GM12878 (cell line): ENCODE data around the gene PKP4. TPM values are rescaled to one million over a fixed set of nuclear protein-coding genes. Genes with fewer than 3 reads are reported as not detected.

ENCODE experiments used
- ATAC-seq: fragments of 200-7000 bp; cut with Tn5 transposase; 3 replicates; pipeline ENCODE4 v1.9.1; 2020; ENCODE audit warnings: mild to moderate bottlenecking, moderate library complexity
- BruUV-seq: library from RNA; stranded (reverse); fragments of 400-500 nt; replicated peaks from 2 replicates; lab custom pipeline; 2021; lab: Mats Ljungman, UMichigan
- CTCF ChIA-PET: fragments of 300-600 bp; sonication (Branson Sonifier 250); formaldehyde crosslinking; extraction: SDS; loops from one replicate; lab custom pipeline; 2021; ENCODE audit warnings: inconsistent platforms; lab: Yijun Ruan, JAX
- POLR2A ChIA-PET: fragments of 350-600 bp; formaldehyde crosslinking; extraction: SDS; loops from one replicate; lab custom pipeline; 2021; ENCODE audit warnings: inconsistent platforms; lab: Charles Lee
- RAD21 ChIA-PET: fragments of 300-600 bp; sonication (Branson Sonifier 250); formaldehyde crosslinking; loops from one replicate; lab custom pipeline; 2023; ENCODE audit warnings: antibody characterized with exemption; ENCODE audit not compliant: unreplicated experiment; lab: Charles Lee
- SMC1A ChIA-PET: fragments of 300-600 bp; sonication (Branson Sonifier 250); formaldehyde crosslinking; loops from one replicate; lab custom pipeline; 2023; ENCODE audit not compliant: unreplicated experiment, uncharacterized antibody; lab: Charles Lee
- DNase-seq: peaks from one replicate; pipeline ENCODE4 v3.0.0-alpha.2; 2011; ENCODE audit warnings: low read depth, low spot score
- FAIRE-seq: peaks from 3 replicates; lab custom pipeline; 2011; peaks lifted over from hg19 to GRCh38; lab: Jason Lieb, UNC
- H2AFZ ChIP-seq: 2 replicates; pipeline ENCODE4 v1.6.0; 2011; ENCODE audit warnings: low read depth, low read length, control low read depth; ENCODE audit not compliant: control insufficient read depth
- H3K27ac ChIP-seq: 2 replicates; pipeline ENCODE4 v1.5.1; 2011; ENCODE audit warnings: control low read depth; ENCODE audit not compliant: control insufficient read depth, insufficient read depth
- H3K27me3 ChIP-seq, 2 experiments: replicated peaks in 1 of 2; 2 replicates each; pipeline versions ENCODE4 v1.6.0 to v1.6.1; 2011; ENCODE audit warnings: low read length in 1 of 2; ENCODE audit not compliant: control insufficient read depth in 2 of 2, insufficient read depth in 2 of 2
- H3K36me3 ChIP-seq, 2 experiments: 2 replicates each; pipeline ENCODE4 v1.5.1; 2011; ENCODE audit warnings: low read length in 1 of 2; ENCODE audit not compliant: control insufficient read depth in 2 of 2, insufficient read depth in 2 of 2
- H3K4me1 ChIP-seq: 2 replicates; pipeline ENCODE4 v1.6.1; 2011; ENCODE audit warnings: mild to moderate bottlenecking, low read length, moderate library complexity, mixed read lengths; ENCODE audit not compliant: control insufficient read depth, insufficient read depth
- H3K4me2 ChIP-seq: 2 replicates; pipeline ENCODE4 v1.6.0; 2011; ENCODE audit warnings: control low read depth; ENCODE audit not compliant: control insufficient read depth, insufficient read depth
- H3K4me3 ChIP-seq: fragments of 200-600 bp; sonication (generic); 2 replicates; pipeline ENCODE4 v1.5.1; 2016
- H3K79me2 ChIP-seq: 2 replicates; pipeline ENCODE4 v1.6.0; 2011; ENCODE audit warnings: low read length; ENCODE audit not compliant: control insufficient read depth, insufficient read depth
- H3K9ac ChIP-seq: 2 replicates; pipeline ENCODE4 v1.8.0; 2011; ENCODE audit warnings: low read length, control low read depth, mixed read lengths; ENCODE audit not compliant: control insufficient read depth, insufficient read depth
- H3K9me3 ChIP-seq: replicated peaks from 3 replicates; pipeline ENCODE4 v1.5.1; 2011; ENCODE audit warnings: mild to moderate bottlenecking, low read length; ENCODE audit not compliant: control insufficient read depth, insufficient read depth
- H4K20me1 ChIP-seq: 2 replicates; pipeline ENCODE4 v1.6.0; 2011; ENCODE audit not compliant: control insufficient read depth, insufficient read depth
- NFIC ChIP-seq: IDR thresholded peaks from 2 replicates; pipeline ENCODE4 v1.6.1; 2012; ENCODE audit warnings: low read depth, mild to moderate bottlenecking, inconsistent platforms, low read length, moderate library complexity
- PAX5 ChIP-seq: IDR thresholded peaks from 2 replicates; pipeline ENCODE4 v1.6.1; 2011; ENCODE audit warnings: low read depth, low read length, borderline replicate concordance
- PAX8 ChIP-seq: fragments of 450-650 bp; IDR thresholded peaks from 2 replicates; pipeline ENCODE4 v1.6.1; 2017; ENCODE audit warnings: mild to moderate bottlenecking, moderate library complexity
- PBX3 ChIP-seq: IDR thresholded peaks from 2 replicates; pipeline ENCODE4 v1.6.1; 2011; ENCODE audit warnings: mild to moderate bottlenecking, low read depth, low read length, moderate library complexity; ENCODE audit not compliant: insufficient replicate concordance
- RELA ChIP-seq: fragments of 450-650 bp; IDR thresholded peaks from 2 replicates; pipeline ENCODE4 v1.8.0; 2014; ENCODE audit warnings: borderline replicate concordance; ENCODE audit not compliant: partially characterized antibody
- RELB ChIP-seq: fragments of 450-650 bp; IDR thresholded peaks from 2 replicates; pipeline ENCODE4 v1.6.1; 2017; ENCODE audit warnings: low read depth, mild to moderate bottlenecking, moderate library complexity
- RFX5 ChIP-seq: IDR thresholded peaks from 2 replicates; pipeline ENCODE4 v1.6.1; 2011; ENCODE audit warnings: low read depth, low read length, improper control_type of control experiment
- TCF12 ChIP-seq: IDR thresholded peaks from 2 replicates; pipeline ENCODE4 v1.6.1; 2011; ENCODE audit warnings: low read depth, mild to moderate bottlenecking, low read length
- WRNIP1 ChIP-seq: IDR thresholded peaks from 2 replicates; pipeline ENCODE4 v1.6.1; 2011; ENCODE audit warnings: low read depth, low read length, improper control_type of control experiment, borderline replicate concordance
- ZNF274 ChIP-seq: IDR thresholded peaks from one replicate; pipeline ENCODE4 v1.8.0; 2011; ENCODE audit not compliant: insufficient read length, insufficient read depth
- WGBS: methylation state at CpG from one replicate; pipeline ENCODE4 v1.1.6; 2016; ENCODE audit warnings: low lambda C conversion rate; ENCODE audit not compliant: insufficient replicate concordance, insufficient coverage; ENCODE audit errors: missing lambda C conversion rate; 5-methylcytosine and 5-hydroxymethylcytosine counted together
- in situ Hi-C: fragments of 300-500 bp; cut with MboI; formaldehyde crosslinking; loops from 9 replicates; pipeline ENCODE4 v1.14.3; 2018; ENCODE audit warnings: mixed read lengths
- intact Hi-C: fragments of 100-400 bp; cut with micrococcal nuclease; formaldehyde crosslinking; loops from one replicate; pipeline ENCODE4 v1.14.2; 2022; ENCODE audit not compliant: unreplicated experiment
- polyA plus RNA-seq, 11 experiments: library from polyadenylated mRNA; depleted of rRNA in 4 of 11; unstranded in 6 of 11; stranded (reverse) in 5 of 11; fragments of >200 nt; fragmentation: Nextera tagmentation in 4 of 11; fragmentation: Illumina TruSeq in 1 of 11; extraction: Ambion mirVana in 4 of 11; extraction: Trizol in 1 of 11; gene quantifications; 1 replicate in 1 of 11; 2 replicates in 10 of 11; pipeline versions ENCODE4 v1.2.1 to v1.2.3, GENCODE V29; 2011 to 2016; ENCODE audit warnings: inconsistent platforms in 2 of 11, missing spikeins in 2 of 11, low read depth in 1 of 11
- total RNA-seq, 4 experiments: library from RNA; depleted of rRNA in 3 of 4; stranded (reverse); fragments of >200 nt in 3 of 4; fragmentation: Illumina TruSeq in 1 of 4; extraction: Trizol in 1 of 4; gene quantifications; 2 replicates each; pipeline versions ENCODE4 v1.2.1 to v1.2.3, GENCODE V29; 2013 to 2021

The PKP4 gene
- total and polyA plus RNA-seq, 10 of the 15 experiments (the other 5 are each of a cell fraction or from before 2014, with no cell fraction given): 4.8 to 35.8 (median 17.7) TPM

- no peak for TF ChIP-seq RELB
- TF ChIP-seq WRNIP1: no peak
- TF ChIP-seq RFX5: no peak
- TF ChIP-seq ZNF274: no peak
- TF ChIP-seq PBX3: no peak
- no peak for TF ChIP-seq RELA
- peak; percentile 32; the same call in 1 of the 2 replicates for TF ChIP-seq NFIC
- TF ChIP-seq, all 136 proteins: peak for 6
Measured at GRCh38 chr2:158507141-158507540, 50.4 kb downstream of the PKP4 start (continued).

GRCh38 chr2:158507679-158508078 lies 50.9 kb downstream of the PKP4 start:
- FAIRE-seq: peak; percentile 23
- Histone ChIP-seq H3K36me3 (no peaks in the 10 kb centered on the region), H4K20me1 (no peaks in the 10 kb centered on the region), H3K79me2 (no peaks in the 10 kb centered on the region), H2AFZ (no peak overlapping the region), H3K4me3 (no peak overlapping the region), H3K27me3 (no peaks in the 10 kb centered on the region)
- in situ Hi-C loops: no loop called here
- BruUV-seq: no TSS peak
- TF ChIP-seq TCF12 (no peak), PAX8 (no peak), PAX5 (no peak)
- TF ChIP-seq, all 136 proteins: peak for 0
- no peaks in the 10 kb centered on the region for H3K9me3 ChIP-seq
- DNase-seq: no peak
- ChIA-PET SMC1A (interaction anchor here (0.6 kb wide), 1 partner anchor 8 kb away, joined by 3 read pairs; no protein-coding TSS in a partner anchor), POLR2A (no interaction called here), CTCF (no interaction called here), RAD21 (no interaction called here)
- no peak overlapping the region for H3K4me2 ChIP-seq
- no peak overlapping the region for H3K9ac ChIP-seq
- no peaks in the 10 kb centered on the region for H3K4me1 ChIP-seq
- no peak overlapping the region for H3K27ac ChIP-seq
- no peak for ATAC-seq
- intact Hi-C loops: no loop called here
- 77% methylated on average over 2 of the region's 2 CpGs for WGBS
